GM18519 (cell line): ENCODE measurements around the gene SH3YL1.

Experiments used
- ATAC-seq: cut with Tn5 transposase; IDR thresholded peaks from one replicate; pipeline ENCODE4 v1.9.1; 2021; ENCODE audit warnings: mild to moderate bottlenecking, moderate library complexity; ENCODE audit not compliant: unreplicated experiment, low FRiP score

Gene SH3YL1

GRCh38 chr2:282371-283263 is 18.8 kb upstream of the SH3YL1 start:
- no peak for ATAC-seq

DNA sequence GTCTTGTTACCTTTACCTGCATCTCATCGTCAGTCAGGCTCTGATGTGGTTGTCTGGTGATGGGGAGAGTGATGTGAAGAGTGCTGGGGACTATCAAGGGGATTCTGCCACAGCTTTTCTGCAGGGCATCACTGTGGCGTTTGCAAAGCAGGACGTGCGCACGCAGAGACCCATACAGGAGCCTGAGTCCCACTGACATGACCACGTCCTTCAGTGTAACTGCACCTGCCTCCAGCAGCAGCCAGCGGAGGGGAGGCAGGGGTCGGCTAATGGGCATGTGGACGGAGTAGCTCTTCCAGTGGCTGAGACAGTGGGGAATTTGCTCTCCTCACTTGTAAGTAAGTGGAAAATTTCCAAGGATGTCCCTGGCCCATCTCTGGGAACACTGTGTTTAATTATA is 17.5 kb upstream of the SH3YL1 start:
- no peak for ATAC-seq

GRCh38 chr2:280650-281110 is 16.8 kb upstream of the SH3YL1 start:
- ATAC-seq = no peak

- no peak for ATAC-seq
Observed at GRCh38 chr2:279956-280649, 16.3 kb upstream of the SH3YL1 start.

GRCh38 chr2:279366-279765 is 15.5 kb upstream of the SH3YL1 start:
- ATAC-seq = no peak

DNA sequence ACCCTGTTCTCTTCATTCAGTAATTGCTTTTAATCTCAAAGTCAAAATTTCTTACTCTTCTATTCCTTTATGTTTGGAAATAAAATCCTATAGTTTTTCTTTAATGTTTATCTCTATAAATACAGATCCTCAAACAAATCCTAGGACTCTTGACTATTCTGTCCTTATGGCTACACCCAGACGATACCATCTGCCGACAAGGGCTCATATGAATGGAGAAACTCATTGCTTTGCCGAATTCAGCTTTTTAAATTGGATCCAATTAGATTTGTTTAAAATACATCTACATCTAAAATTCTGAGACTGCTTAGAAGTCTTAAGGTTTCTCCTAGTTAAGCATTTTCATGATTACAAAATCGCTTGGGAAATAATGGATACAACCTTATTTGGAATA is 15.1 kb upstream of the SH3YL1 start:
- no peak for ATAC-seq

- ATAC-seq = no peak
Observed at GRCh38 chr2:278312-278926, 14.6 kb upstream of the SH3YL1 start.

DNA sequence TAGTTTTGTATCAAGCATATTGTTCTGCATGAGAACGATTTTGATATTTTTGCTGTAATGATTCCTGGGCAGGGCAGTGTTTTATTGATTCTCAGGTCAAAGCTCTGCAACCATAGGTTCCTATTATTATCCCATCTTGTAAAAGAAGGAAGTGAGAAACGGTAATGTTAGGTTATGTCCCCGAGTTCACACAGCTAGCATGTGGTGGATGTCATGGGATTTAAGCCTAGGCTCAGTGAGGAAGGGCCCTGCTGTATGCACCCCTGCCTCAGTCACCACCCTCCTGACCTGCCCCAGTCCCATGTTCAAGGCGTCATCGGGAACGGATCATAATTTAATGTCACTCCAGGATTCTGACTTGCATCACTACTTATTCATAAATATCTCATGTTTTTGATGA is 11.6 kb upstream of the SH3YL1 start:
- peak; percentile 97 for ATAC-seq

- no peak for ATAC-seq
Observed at GRCh38 chr2:274503-274902, 10.7 kb upstream of the SH3YL1 start.

DNA sequence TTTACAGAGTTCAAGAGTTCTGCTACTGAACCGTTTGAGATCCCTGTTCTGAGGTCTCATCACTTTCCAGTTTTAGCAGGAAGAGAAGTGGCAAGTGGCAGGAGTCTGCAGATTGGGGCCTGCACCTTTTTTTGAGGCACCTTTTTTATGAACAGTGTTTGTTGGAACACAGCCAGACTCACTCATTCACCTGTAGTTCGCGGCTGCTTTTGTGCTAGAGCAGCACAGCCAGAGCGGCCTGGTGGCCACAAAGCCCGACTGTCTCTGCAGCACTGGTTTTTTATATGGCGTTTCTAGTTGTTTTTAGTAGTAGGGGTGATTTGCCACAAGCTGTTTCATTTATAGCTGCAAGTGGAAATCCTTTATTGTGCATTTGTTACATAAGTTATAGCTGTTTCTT is 9.5 kb upstream of the SH3YL1 start:
- ATAC-seq = no peak

GRCh38 chr2:271917-272316 is 8.1 kb upstream of the SH3YL1 start:
- ATAC-seq = no peak

- no peak for ATAC-seq
Observed at GRCh38 chr2:270861-271260, 7.0 kb upstream of the SH3YL1 start.

DNA sequence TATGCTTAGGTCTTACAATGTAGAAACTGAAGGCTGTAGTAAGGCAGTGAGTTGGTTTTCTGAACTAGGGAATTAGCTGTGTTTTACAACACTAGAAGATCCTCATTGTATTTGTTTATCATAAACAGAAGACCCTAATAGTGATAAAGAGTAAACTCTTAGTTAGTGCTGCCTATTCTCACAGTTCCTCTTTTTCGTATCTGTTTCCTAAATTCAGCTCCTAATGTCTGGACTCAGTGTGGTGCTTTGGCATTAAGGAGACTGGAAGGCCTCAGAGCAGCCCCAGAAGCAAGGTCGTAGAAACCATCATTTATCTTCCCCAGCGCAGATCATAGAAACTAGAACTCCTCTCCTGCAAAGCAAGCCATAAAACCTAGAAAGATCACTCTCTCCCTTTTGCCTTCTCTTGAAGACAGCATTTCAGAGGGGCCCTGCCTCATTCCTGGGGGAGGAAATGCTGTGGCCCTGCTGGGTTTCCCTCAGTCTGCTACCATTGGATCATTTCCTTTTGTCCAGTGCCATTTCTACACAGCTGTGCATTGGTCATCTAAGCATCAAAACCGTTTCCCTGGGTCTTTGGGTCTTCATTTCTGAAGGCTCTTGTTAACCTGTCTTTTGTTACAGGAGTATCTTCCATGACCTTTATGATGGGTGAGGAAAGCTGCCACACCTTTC is 5.7 kb upstream of the SH3YL1 start:
- ATAC-seq = no peak

DNA sequence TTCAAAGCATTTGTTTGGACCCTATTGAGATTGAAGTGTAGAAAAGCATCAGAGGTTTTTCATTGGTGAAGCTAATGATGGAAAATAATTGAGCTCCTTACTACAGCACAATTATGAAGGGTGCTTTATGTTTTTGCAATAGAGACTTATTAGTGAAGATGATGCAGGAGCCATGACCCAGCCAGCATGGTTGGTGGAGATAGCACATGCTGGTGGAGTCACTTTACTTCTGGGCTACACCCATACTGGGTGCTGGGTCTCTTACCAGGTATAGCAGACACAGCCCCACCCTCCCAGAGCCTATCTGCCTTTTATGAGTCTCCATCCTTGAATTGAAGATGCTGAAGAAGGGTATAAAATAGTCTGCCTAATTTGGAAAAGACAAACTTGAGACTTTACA is 4.5 kb upstream of the SH3YL1 start:
- ATAC-seq = no peak

- peak; percentile 80 for ATAC-seq
Observed at GRCh38 chr2:264493-265468, 949 bp upstream of the SH3YL1 start, which contains the start of gene ACP1. TSS of gene ACP1 (plus strand) at chr2:264947. CDS start at chr2:264965, 18 bp downstream.

GRCh38 chr2:263022-263738 is 652 bp downstream of the SH3YL1 start:
- no peak for ATAC-seq

GRCh38 chr2:262117-262516 is 1.7 kb downstream of the SH3YL1 start:
- no peak for ATAC-seq

DNA sequence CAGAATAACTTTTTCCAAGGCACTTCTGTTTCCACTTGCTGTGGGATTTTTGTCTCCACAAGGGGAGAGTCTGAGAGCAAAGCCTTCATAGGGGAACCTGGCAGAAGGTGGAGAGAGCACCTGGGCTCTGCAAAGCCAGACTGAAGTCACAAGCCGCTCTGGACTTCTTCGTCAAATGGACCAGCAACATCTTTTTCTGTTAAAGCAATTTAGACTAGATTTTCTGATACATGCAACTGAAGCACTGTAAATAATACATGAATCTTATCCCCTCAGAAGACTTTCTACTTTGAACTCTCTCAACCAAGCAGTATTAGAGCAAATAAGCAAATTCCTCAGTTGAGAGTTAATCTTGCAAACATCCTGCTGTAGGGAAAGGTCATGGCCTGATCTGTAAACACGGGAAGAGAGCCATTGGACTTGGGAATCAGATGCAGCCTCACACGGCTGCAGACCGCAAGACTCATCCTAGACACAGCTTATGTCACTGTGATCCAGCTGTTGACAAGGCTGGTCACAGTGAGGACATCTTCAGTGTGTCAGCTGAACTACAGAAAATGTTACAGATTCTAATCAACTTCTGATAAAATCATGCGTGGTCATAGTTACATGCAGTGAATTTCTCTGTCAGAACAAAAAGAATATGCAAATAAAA is 3.2 kb downstream of the SH3YL1 start:
- ATAC-seq = no peak
